Ishikawa (cell line): Measurements from ENCODE around the gene ICA1L.

Source experiments
- CEBPB ChIP-seq: IDR thresholded peaks from 2 replicates; pipeline ENCODE4 v1.6.1; 2012
- CREB1 ChIP-seq: IDR thresholded peaks from 2 replicates; pipeline ENCODE4 v1.6.1; 2012; ENCODE audit warnings: low read depth
- EGR1 ChIP-seq: IDR thresholded peaks from 2 replicates; pipeline ENCODE4 v1.6.1; 2012
- EP300 ChIP-seq: IDR thresholded peaks from 2 replicates; pipeline ENCODE4 v1.6.1; 2012; ENCODE audit warnings: borderline replicate concordance
- FOXM1 ChIP-seq: IDR thresholded peaks from 2 replicates; pipeline ENCODE4 v1.6.1; 2012; ENCODE audit warnings: low read depth, borderline replicate concordance
- MAX ChIP-seq: IDR thresholded peaks from 2 replicates; pipeline ENCODE4 v1.6.1; 2012
- NFIC ChIP-seq: IDR thresholded peaks from 2 replicates; pipeline ENCODE4 v1.6.1; 2012
- RAD21 ChIP-seq: IDR thresholded peaks from 2 replicates; pipeline ENCODE4 v1.6.1; 2012; ENCODE audit warnings: low read depth
- REST ChIP-seq: IDR thresholded peaks from 2 replicates; pipeline ENCODE4 v1.6.1; 2012; ENCODE audit warnings: low read depth, mild to moderate bottlenecking
- TAF1 ChIP-seq: IDR thresholded peaks from 2 replicates; pipeline ENCODE4 v1.6.1; 2012; ENCODE audit warnings: low read depth, mild to moderate bottlenecking
- TCF12 ChIP-seq: IDR thresholded peaks from 2 replicates; pipeline ENCODE4 v1.6.1; 2012; ENCODE audit warnings: low read depth
- TEAD4 ChIP-seq: IDR thresholded peaks from 2 replicates; pipeline ENCODE4 v1.6.1; 2012
- USF1 ChIP-seq: IDR thresholded peaks from 2 replicates; pipeline ENCODE4 v1.6.1; 2012
- YY1 ChIP-seq: IDR thresholded peaks from 2 replicates; pipeline ENCODE4 v1.6.1; 2012; ENCODE audit warnings: low read depth
- ZBTB7A ChIP-seq: IDR thresholded peaks from 2 replicates; pipeline ENCODE4 v1.6.1; 2012; ENCODE audit warnings: low read depth

ICA1L gene

GRCh38 chr2:202786842-202787241, 84.7 kb downstream of the ICA1L start:
- TF ChIP-seq EGR1 (no peak), YY1 (no peak), EP300 (no peak), USF1 (no peak), TAF1 (no peak), TCF12 (no peak), CREB1 (no peak), FOXM1 (no peak), RAD21 (no peak), ZBTB7A (no peak), NFIC (no peak), CEBPB (no peak), TEAD4 (no peak), MAX (no peak), REST (no peak)

GRCh38 chr2:202782940-202783558, 88.5 kb downstream of the ICA1L start:
- no peak for TF ChIP-seq USF1
- no peak for TF ChIP-seq MAX
- no peak for TF ChIP-seq EP300
- TF ChIP-seq RAD21 = no peak
- TF ChIP-seq CREB1 = no peak
- no peak for TF ChIP-seq EGR1
- no peak for TF ChIP-seq ZBTB7A
- no peak for TF ChIP-seq CEBPB
- no peak for TF ChIP-seq NFIC
- TF ChIP-seq FOXM1 = no peak
- no peak for TF ChIP-seq REST
- TF ChIP-seq TAF1 = no peak

GRCh38 chr2:202780514-202781021, 91.0 kb downstream of the ICA1L start:
- TF ChIP-seq TEAD4 = no peak
- no peak for TF ChIP-seq YY1
- TF ChIP-seq CREB1 = no peak
- TF ChIP-seq TCF12 = no peak
- TF ChIP-seq ZBTB7A = no peak
- TF ChIP-seq RAD21 = no peak
- no peak for TF ChIP-seq MAX
- TF ChIP-seq TAF1 = no peak
- TF ChIP-seq EGR1 = no peak
- no peak for TF ChIP-seq FOXM1
- no peak for TF ChIP-seq REST
- no peak for TF ChIP-seq CEBPB
- no peak for TF ChIP-seq EP300
- no peak for TF ChIP-seq USF1
- no peak for TF ChIP-seq NFIC

GRCh38 chr2:202778217-202778616, 93.3 kb downstream of the ICA1L start:
- TF ChIP-seq TEAD4 = no peak
- no peak for TF ChIP-seq ZBTB7A
- TF ChIP-seq FOXM1 = no peak
- no peak for TF ChIP-seq USF1
- TF ChIP-seq RAD21 = no peak
- TF ChIP-seq EGR1 = no peak
- no peak for TF ChIP-seq CREB1
- TF ChIP-seq YY1 = no peak
- no peak for TF ChIP-seq TAF1
- no peak for TF ChIP-seq EP300
- TF ChIP-seq CEBPB = no peak
- TF ChIP-seq REST = no peak
- no peak for TF ChIP-seq NFIC
- TF ChIP-seq TCF12 = no peak
